Activated CD4-positive, alpha-beta memory T cell treated with anti-CD3 and anti-CD28 coated beads, Interleukin-2, amount 10 ng/mL, durations not matched to agents 7 days and 5 days (primary cell): ENCODE results near the gene RFX3. TPM values are rescaled to one million over a fixed set of nuclear protein-coding genes. Genes with fewer than 3 reads are reported as not detected.

ENCODE experiments used
- CTCF ChIA-PET: fragments of 350-600 bp; sonication (Branson Sonifier 250); formaldehyde crosslinking; loops from one replicate; lab custom pipeline; 2021; ENCODE audit warnings: antibody characterized with exemption, inconsistent platforms; lab: Charles Lee
- POLR2A ChIA-PET: fragments of 350-600 bp; sonication (Branson Sonifier 250); formaldehyde crosslinking; loops from one replicate; lab custom pipeline; 2021; ENCODE audit warnings: antibody characterized with exemption; lab: Charles Lee
- DNase-seq: peaks from one replicate; pipeline ENCODE4 v3.0.0-alpha.2; 2020
- H3K27ac Mint-ChIP-seq: one replicate; pipeline ENCODE4 v1.8.0; 2021; ENCODE audit warnings: mild to moderate bottlenecking, mixed read lengths
- H3K27me3 Mint-ChIP-seq: one replicate; pipeline ENCODE4 v1.8.0; 2021; ENCODE audit warnings: mixed read lengths
- H3K36me3 Mint-ChIP-seq: one replicate; pipeline ENCODE4 v1.8.0; 2021; ENCODE audit warnings: low read depth, mixed read lengths
- H3K4me1 Mint-ChIP-seq: one replicate; pipeline ENCODE4 v1.8.0; 2021; ENCODE audit warnings: mixed read lengths
- H3K4me3 Mint-ChIP-seq: one replicate; pipeline ENCODE4 v1.8.0; 2021; ENCODE audit warnings: mild to moderate bottlenecking, mixed read lengths
- H3K9me3 Mint-ChIP-seq: one replicate; pipeline ENCODE4 v1.8.0; 2021; ENCODE audit warnings: mixed read lengths
- total RNA-seq, 2 experiments: library from RNA; stranded (reverse); gene quantifications; one replicate each; pipeline ENCODE4 v1.2.3, GENCODE V29; 2021

Gene RFX3
- total RNA-seq, 2 experiments from 2014 or later, result 13.3 to 13.8 TPM

- Mint-ChIP-seq H3K9me3 (no peaks in the 10 kb centered on the region), H3K27ac (no peak overlapping the region), H3K4me1 (no peaks in the 10 kb centered on the region), H3K36me3 (peaks cover 7% of the 10 kb centered on the region), H3K27me3 (no peaks in the 10 kb centered on the region), H3K4me3 (no peak overlapping the region)
- ChIA-PET CTCF (no interaction called here), POLR2A (no interaction called here)
- DNase-seq, result no peak
These were observed 254.6 kb downstream of the RFX3 start for GRCh38 chr9:3271157-3271556.

- H3K36me3 Mint-ChIP-seq, result peaks cover 17% of the 10 kb centered on the region
- CTCF ChIA-PET, result interaction anchor here (1.4 kb wide), 1 partner anchor 27 kb away, joined by 5 read pairs; no protein-coding TSS in a partner anchor
- H3K4me3 Mint-ChIP-seq, result no peak overlapping the region
- no peaks in the 10 kb centered on the region for H3K4me1 Mint-ChIP-seq
- no peak overlapping the region for H3K27ac Mint-ChIP-seq
- POLR2A ChIA-PET, result no interaction called here
- H3K9me3 Mint-ChIP-seq, result no peaks in the 10 kb centered on the region
- DNase-seq, result no peak
- H3K27me3 Mint-ChIP-seq, result no peaks in the 10 kb centered on the region
These were observed 257.6 kb downstream of the RFX3 start for GRCh38 chr9:3268223-3268622.

- no peak overlapping the region for H3K27ac Mint-ChIP-seq
- POLR2A ChIA-PET, result no interaction called here
- H3K36me3 Mint-ChIP-seq, result peaks cover 13% of the 10 kb centered on the region
- no peak for DNase-seq
- H3K9me3 Mint-ChIP-seq, result no peaks in the 10 kb centered on the region
- no peaks in the 10 kb centered on the region for H3K27me3 Mint-ChIP-seq
- H3K4me3 Mint-ChIP-seq, result no peak overlapping the region
- CTCF ChIA-PET, result no interaction called here
- no peaks in the 10 kb centered on the region for H3K4me1 Mint-ChIP-seq
These were observed 262.1 kb downstream of the RFX3 start for GRCh38 chr9:3263698-3264097.

GRCh38 chr9:3262826-3263529, 262.8 kb downstream of the RFX3 start:
- H3K27me3 Mint-ChIP-seq, result no peaks in the 10 kb centered on the region
- H3K36me3 Mint-ChIP-seq, result peaks cover 13% of the 10 kb centered on the region
- H3K27ac Mint-ChIP-seq, result no peak overlapping the region
- ChIA-PET POLR2A (no interaction called here), CTCF (no interaction called here)
- no peak for DNase-seq
- H3K4me3 Mint-ChIP-seq, result no peak overlapping the region
- H3K9me3 Mint-ChIP-seq, result no peaks in the 10 kb centered on the region
- no peaks in the 10 kb centered on the region for H3K4me1 Mint-ChIP-seq

- H3K36me3 Mint-ChIP-seq, result peaks cover 10% of the 10 kb centered on the region
- no peaks in the 10 kb centered on the region for H3K9me3 Mint-ChIP-seq
- H3K4me3 Mint-ChIP-seq, result no peak overlapping the region
- POLR2A ChIA-PET, result no interaction called here
- H3K4me1 Mint-ChIP-seq, result peaks cover 9% of the 10 kb centered on the region
- H3K27me3 Mint-ChIP-seq, result no peaks in the 10 kb centered on the region
- DNase-seq, result no peak
- H3K27ac Mint-ChIP-seq, result no peak overlapping the region
- CTCF ChIA-PET, result no interaction called here
These were observed 264.3 kb downstream of the RFX3 start for GRCh38 chr9:3261484-3261883.

GRCh38 chr9:3256571-3257330, 269.1 kb downstream of the RFX3 start:
- DNase-seq, result no peak
- Mint-ChIP-seq H3K4me1 (peaks cover 9% of the 10 kb centered on the region), H3K4me3 (no peak overlapping the region), H3K27me3 (no peaks in the 10 kb centered on the region), H3K36me3 (peaks cover 13% of the 10 kb centered on the region), H3K9me3 (no peaks in the 10 kb centered on the region), H3K27ac (no peak overlapping the region)
- CTCF ChIA-PET, result no interaction called here
- POLR2A ChIA-PET, result no interaction called here

- ChIA-PET CTCF (interaction anchor here (2.8 kb wide), 1 partner anchor 10 kb away, joined by 7 read pairs; no protein-coding TSS in a partner anchor), POLR2A (no interaction called here)
- Mint-ChIP-seq H3K36me3 (peaks cover 11% of the 10 kb centered on the region), H3K4me1 (no peaks in the 10 kb centered on the region), H3K27ac (no peak overlapping the region), H3K27me3 (no peaks in the 10 kb centered on the region), H3K9me3 (no peaks in the 10 kb centered on the region), H3K4me3 (no peak overlapping the region)
- no peak for DNase-seq
These were observed 274.5 kb downstream of the RFX3 start for GRCh38 chr9:3251309-3251708.

- POLR2A ChIA-PET, result no interaction called here
- Mint-ChIP-seq H3K36me3 (peaks cover 10% of the 10 kb centered on the region), H3K27ac (no peak overlapping the region), H3K4me1 (no peaks in the 10 kb centered on the region), H3K4me3 (no peak overlapping the region), H3K27me3 (no peaks in the 10 kb centered on the region), H3K9me3 (no peaks in the 10 kb centered on the region)
- DNase-seq, result no peak
- CTCF ChIA-PET, result interaction anchor here (1.2 to 2.8 kb wide), 2 partner anchors 10 to 191 kb away, joined by 4 to 7 read pairs; no protein-coding TSS in a partner anchor
These were observed 275.1 kb downstream of the RFX3 start for GRCh38 chr9:3250741-3251140.

GRCh38 chr9:3247211-3247610, 278.6 kb downstream of the RFX3 start:
- Mint-ChIP-seq H3K36me3 (peaks cover under 1% of the 10 kb centered on the region), H3K4me3 (no peak overlapping the region), H3K27ac (no peak overlapping the region), H3K27me3 (no peaks in the 10 kb centered on the region), H3K4me1 (no peaks in the 10 kb centered on the region), H3K9me3 (no peaks in the 10 kb centered on the region)
- DNase-seq, result no peak
- ChIA-PET POLR2A (no interaction called here), CTCF (no interaction called here)

GRCh38 chr9:3246241-3246640, 279.6 kb downstream of the RFX3 start:
- Mint-ChIP-seq H3K36me3 (no peaks in the 10 kb centered on the region), H3K4me1 (peaks cover 5% of the 10 kb centered on the region)
- CTCF ChIA-PET, result no interaction called here

GRCh38 chr9:3244963-3245653, 280.7 kb downstream of the RFX3 start:
- ChIA-PET CTCF (interaction anchor here (2.0 kb wide), 1 partner anchor 196 kb away, joined by 8 read pairs; no protein-coding TSS in a partner anchor), POLR2A (interaction anchor here (1.5 kb wide), 1 partner anchor 15 kb away, joined by 5 read pairs; no protein-coding TSS in a partner anchor)
- H3K4me3 Mint-ChIP-seq, result no peak overlapping the region
- H3K4me1 Mint-ChIP-seq, result peaks cover 6% of the 10 kb centered on the region
- H3K9me3 Mint-ChIP-seq, result no peaks in the 10 kb centered on the region
- no peak for DNase-seq
- H3K27me3 Mint-ChIP-seq, result no peaks in the 10 kb centered on the region
- H3K36me3 Mint-ChIP-seq, result no peaks in the 10 kb centered on the region
- H3K27ac Mint-ChIP-seq, result no peak overlapping the region

More at GRCh38 chr9:3246241-3246640, 279.6 kb downstream of the RFX3 start:
- H3K27me3 Mint-ChIP-seq, result no peaks in the 10 kb centered on the region
- no peak overlapping the region for H3K27ac Mint-ChIP-seq
- no peak for DNase-seq
- H3K4me3 Mint-ChIP-seq, result no peak overlapping the region
- POLR2A ChIA-PET, result no interaction called here
- no peaks in the 10 kb centered on the region for H3K9me3 Mint-ChIP-seq

- Mint-ChIP-seq H3K27ac (no peak overlapping the region), H3K9me3 (no peaks in the 10 kb centered on the region), H3K36me3 (no peaks in the 10 kb centered on the region), H3K27me3 (no peaks in the 10 kb centered on the region), H3K4me1 (peaks cover 6% of the 10 kb centered on the region), H3K4me3 (no peak overlapping the region)
- no peak for DNase-seq
- POLR2A ChIA-PET, result no interaction called here
- CTCF ChIA-PET, result interaction anchor here (2.0 to 3.7 kb wide), 2 partner anchors 197 to 198 kb away, joined by 8 to 61 read pairs; no protein-coding TSS in a partner anchor
These were observed 282.1 kb downstream of the RFX3 start for GRCh38 chr9:3243683-3244082.

- CTCF ChIA-PET, result interaction anchor here (0.5 to 3.7 kb wide), 18 partner anchors 9 to 491 kb away, joined by 3 to 61 read pairs (median 4); no protein-coding TSS in a partner anchor
- DNase-seq, result no peak
- Mint-ChIP-seq H3K9me3 (no peaks in the 10 kb centered on the region), H3K36me3 (no peaks in the 10 kb centered on the region), H3K4me1 (peaks cover 6% of the 10 kb centered on the region), H3K27ac (no peak overlapping the region), H3K4me3 (no peak overlapping the region), H3K27me3 (no peaks in the 10 kb centered on the region)
- POLR2A ChIA-PET, result no interaction called here
These were observed 284.5 kb downstream of the RFX3 start for GRCh38 chr9:3241290-3241689.
